Frontal cortex (tissue), 4 donors: ENCODE measurements around the gene FNDC11. TPM values are rescaled to one million over a fixed set of nuclear protein-coding genes. Genes with fewer than 3 reads are reported as not detected.

Experiments
- DNase-seq, 2 donors: peaks; one replicate each; pipeline ENCODE4 v3.0.0; 2012; ENCODE audit warnings: low spot score in 2 of 2
- FAIRE-seq: peaks from 2 replicates; lab custom pipeline; 2012; peaks lifted over from hg19 to GRCh38; lab: Jason Lieb, UNC
- total RNA-seq: library from RNA; depleted of rRNA; stranded (reverse); fragments of >200 nt; gene quantifications from one replicate; pipeline ENCODE4 v1.2.3, GENCODE V29; 2014
- donor health status: control.
- donor health status: control.
- donor health status: control.

The FNDC11 gene
- total RNA-seq, 1 donor from 2014 or later: 6.1 TPM

- FAIRE-seq (no peak), DNase-seq (peak; percentile 68 to 80)
Observed at GRCh38 chr20:63574156-63574828, 20.3 kb downstream of the FNDC11 start, which contains the start of gene HELZ2. Gene HELZ2 (minus strand): TSS chr20:63574239. CDS start chr20:63572385, 1,854 bp downstream.

GRCh38 chr20:63574829-63575743, 21.1 kb downstream of the FNDC11 start:
- DNase-seq (no peak), FAIRE-seq (no peak)

- no peak for DNase-seq
- no peak for FAIRE-seq
Observed at GRCh38 chr20:63576311-63576710, 22.4 kb downstream of the FNDC11 start.

DNA sequence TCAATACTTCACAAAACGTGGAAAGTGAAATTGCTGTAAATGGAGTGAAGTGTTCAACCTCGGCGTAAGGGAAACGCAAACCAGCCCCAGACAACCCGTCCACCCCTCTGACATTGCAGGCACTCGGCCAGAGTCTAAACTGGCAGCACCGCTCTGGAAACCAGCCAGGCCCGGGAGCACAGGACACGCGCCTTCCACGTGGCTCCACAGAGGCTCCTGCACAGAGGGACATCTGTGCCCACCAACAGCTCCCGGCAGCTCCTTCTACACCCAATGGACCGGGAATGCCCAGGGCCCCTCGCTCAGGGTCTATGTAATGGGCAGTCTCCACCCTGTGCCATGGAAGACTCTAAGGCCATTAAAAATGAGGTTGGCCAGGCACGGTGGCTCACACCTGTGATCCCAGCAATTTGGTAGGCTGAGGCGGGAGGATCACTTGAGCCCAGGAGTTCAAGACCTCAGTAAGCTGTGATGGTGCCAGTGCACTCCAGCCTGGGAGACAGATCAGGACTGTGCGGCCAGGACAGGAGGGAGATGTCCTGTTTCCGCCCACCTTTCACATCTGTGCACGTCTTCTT, 23.4 kb downstream of the FNDC11 start:
- no peak for FAIRE-seq
- no peak for DNase-seq

DNA sequence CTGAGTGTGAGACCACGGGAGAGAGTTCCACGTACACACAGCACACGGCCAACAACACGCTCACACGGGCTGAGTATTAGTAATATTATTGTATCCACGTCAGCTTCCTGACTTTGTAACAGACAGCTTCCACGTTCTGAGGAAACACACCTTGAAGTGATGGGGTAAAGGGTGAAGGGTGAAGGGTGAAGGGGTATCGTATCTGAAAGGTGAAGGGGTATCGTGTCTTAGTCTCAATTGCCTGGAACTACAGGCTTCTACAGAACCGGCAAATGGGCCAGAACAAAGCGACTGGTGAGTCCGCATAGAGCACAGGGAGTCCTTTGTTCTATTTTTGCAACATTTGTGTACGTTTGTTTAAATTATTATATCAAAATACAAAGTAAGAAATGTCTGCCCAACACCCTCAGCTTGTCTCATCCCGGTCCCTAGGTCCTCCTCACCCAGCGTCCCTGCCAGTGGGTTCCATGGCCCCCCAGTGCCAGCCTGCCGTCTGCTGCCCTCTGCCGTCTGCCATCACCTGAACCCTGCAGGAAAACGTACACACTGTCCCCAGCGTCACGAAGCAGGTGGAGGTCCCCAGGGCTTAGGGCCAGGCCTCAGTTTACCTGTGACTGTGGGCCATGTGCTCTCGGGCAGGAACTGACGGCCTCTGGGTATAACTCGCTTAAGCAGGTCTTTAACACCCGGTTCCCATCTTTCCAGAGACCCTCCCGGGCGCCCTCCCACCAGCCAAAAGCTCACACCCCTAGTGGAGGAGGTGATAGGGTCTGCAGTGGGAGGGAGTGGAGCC, 24.5 kb downstream of the FNDC11 start:
- FAIRE-seq (no peak), DNase-seq (no peak)

DNA sequence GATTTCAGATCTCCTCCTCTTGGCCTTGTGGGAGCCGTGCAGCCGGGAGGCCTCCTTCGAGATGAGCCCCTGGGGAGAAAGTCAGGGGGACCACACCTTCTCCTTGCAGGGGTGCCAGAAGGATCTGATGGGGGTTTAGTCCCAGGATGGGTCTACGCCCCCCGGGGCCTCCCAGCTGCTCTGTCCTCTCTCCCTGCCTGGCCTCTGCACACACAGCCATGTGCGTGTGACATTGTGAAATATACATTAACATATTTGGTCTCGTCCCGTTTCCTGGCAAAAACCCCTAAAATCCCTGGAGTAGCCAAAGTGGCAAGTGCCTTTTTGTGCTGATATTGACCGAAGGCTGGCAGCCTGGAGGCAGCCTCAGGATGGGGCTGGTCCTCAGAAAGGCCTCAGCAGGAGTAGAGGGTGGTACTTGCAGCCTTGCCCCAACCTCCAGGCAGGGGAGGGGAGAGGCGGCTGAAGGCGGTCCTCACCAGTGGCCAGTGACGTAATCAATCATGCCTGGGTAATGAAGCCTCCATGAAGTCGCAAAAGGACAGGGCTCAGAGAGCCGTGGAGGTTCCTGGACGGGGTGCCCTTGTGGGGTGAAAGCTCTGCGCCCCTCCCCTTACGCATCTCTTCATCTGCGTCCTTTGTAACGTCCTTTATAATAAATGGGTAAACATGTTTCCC, 25.2 kb downstream of the FNDC11 start:
- DNase-seq (no peak), FAIRE-seq (no peak)

DNA sequence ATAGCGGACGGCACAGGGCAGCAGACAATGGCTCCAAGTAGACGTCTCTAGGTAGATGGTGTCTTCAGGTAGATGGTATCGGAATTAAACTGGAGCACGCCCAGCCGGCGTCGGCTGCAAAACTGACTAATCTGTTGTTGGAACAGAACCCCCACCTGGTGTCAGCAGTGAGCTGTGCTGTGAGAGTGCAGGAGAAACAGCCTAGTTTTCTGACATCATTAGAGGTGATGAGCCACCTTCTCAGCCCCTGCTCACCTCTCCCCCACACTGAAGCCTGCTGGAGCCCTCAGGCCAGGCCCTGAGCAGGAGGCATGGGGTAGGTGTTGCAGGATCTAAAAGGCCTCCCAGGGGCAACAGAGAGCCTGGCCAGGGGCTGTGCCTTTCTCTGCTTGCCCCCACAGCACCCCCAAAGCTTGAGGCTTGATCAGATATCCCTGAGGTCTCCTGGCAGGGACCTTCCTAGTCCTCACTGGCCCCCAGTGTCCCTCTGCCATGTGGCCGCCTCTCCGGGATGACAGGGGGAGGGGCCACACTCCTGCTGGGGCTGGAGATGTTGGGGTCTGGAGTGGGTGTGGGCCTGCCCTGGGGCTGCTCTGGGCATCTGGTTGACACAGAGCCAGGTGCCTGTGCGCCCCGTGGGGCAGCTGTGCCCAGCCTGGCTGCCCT, 27.0 kb downstream of the FNDC11 start:
- DNase-seq (peak in 1 of 2 donors; percentile 58), FAIRE-seq (no peak)

- DNase-seq: no peak
- FAIRE-seq: no peak
Observed at GRCh38 chr20:63582382-63583063, 28.6 kb downstream of the FNDC11 start.

DNA sequence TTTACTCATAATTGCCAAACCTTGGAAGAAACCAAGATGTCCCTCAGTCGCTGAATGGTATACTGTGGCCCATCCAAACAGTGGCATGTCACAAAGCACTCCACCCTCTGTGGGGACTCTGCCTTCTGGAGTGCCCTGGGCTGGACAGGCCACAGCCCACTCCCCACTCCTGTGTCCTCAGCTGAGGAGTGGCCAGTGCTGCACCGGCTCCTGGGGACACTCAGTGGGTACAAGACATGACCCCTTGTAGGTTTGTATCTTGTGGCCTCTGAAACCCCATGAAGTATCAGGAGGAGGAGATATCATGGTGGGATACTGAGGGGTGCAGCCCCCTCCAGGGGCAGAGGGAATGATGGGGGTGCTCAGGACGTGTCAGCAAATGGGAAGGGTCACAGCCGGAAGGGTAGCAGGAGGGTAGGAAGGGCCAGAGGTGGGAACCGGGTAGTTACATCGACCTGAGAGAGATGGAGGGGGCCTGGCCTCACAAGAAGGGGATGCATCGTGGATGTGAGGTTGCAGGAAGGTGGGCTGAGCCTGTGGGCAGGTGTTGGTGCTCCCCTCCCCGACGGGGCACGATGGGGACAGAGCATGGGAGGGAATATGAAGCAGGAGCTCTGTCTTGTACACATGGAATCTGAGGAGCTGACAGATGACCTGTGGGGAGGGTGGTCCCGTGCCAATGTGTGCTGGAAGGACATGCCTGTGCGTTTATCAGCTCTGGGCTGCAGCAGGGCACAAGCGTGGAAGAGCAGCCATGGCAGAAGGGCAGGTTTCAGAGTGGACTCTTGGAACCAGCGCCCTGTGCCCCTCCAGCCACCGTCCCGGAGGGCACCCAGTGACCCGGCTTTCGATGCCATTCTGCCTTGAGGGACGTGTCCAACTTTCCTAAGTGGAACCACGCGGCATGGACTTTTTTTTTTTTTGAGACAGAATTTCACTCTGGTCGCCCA, 31.9 kb downstream of the FNDC11 start:
- FAIRE-seq (no peak), DNase-seq (no peak)

- FAIRE-seq (no peak), DNase-seq (no peak)
Observed at GRCh38 chr20:63586797-63587196, 32.8 kb downstream of the FNDC11 start.

DNA sequence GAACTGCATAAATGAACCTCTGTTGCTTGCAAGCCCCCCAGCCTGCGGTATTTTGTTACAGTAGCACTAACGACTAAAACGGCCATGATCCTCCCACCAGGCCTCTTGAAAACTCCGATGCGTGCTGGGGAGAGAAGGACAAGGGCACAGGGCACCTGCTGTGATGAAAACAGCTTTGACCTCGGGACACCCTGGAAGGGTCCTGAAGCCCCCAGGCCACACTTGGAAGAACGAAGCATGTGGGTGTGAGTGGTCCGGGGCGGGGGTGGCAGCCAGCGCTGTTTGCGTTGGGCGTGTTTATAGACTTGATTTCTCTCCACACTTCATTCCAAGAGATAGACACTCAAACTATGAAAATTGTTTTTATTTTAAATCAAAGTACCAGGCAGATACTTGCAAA, 33.3 kb downstream of the FNDC11 start:
- no peak for FAIRE-seq
- no peak for DNase-seq

- no peak for DNase-seq
- no peak for FAIRE-seq
Observed at GRCh38 chr20:63587776-63588591, 34.0 kb downstream of the FNDC11 start.

DNA sequence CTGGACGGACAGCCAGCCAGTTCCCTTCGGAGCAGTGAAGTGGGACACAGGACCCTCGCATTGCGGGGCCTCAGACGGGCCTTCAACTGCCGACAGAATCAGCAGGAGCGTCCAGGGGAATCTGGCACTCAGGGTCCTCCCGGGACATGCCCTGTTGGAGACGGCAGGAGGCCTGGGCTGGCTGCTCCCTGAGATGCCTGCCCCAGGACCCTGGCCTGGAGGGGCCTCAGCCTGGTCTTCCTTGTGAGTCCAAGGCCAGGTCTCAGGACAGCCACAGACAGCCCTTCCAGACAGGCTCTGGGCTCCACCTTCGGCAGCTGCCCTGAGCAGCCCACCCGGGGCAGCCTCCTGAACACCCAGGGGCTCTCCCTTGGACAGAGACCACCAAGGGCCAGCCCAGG, 34.7 kb downstream of the FNDC11 start:
- DNase-seq: no peak
- no peak for FAIRE-seq

DNA sequence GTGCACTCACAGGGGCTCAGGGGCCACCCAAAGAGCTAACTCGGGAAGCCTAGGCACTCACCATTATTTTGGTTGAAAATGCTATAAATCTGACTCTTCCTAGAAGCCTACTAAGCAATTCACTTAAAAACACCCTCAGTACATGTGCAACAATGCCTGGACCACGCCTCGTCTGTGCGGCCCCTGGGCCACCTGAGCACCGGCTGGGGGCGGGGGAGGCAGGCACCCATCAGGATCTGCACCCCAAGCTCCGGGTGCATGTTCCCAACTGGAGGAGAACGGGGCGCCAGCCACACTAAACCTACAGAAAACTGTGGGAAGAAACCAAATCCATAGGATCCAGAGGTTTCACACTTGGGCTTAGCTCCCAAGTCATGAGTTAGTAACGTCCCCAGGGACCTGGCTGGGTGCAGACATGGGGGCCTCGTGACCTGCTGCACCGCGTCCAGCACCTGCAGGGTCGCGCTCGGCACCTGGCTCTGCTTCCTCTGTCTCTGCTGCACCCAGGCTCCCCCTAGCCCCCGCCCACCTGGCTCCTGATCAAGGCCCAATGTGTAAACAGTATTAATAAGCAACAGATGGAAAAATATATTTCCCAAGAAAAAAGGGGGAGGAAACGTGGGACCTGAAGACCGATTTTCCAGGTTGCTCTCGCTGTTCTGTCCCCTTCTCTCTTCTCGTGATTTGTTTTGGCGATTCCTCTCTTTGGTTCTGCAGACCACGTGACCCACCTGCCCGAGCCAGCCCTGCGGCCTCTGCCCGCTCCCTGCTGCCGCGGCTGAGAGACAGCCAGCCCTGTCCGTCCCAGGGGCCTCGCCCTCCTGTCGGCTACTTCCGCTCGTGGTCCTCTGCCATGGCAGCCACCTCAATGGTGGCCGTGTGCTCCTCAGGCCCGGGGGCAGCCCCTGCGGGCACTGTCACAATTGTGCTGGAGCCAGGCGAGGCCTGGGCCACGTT, 35.6 kb downstream of the FNDC11 start:
- no peak for DNase-seq
- FAIRE-seq: no peak
